ENCODE results near the gene OBSCN.

OBSCN gene

DNA sequence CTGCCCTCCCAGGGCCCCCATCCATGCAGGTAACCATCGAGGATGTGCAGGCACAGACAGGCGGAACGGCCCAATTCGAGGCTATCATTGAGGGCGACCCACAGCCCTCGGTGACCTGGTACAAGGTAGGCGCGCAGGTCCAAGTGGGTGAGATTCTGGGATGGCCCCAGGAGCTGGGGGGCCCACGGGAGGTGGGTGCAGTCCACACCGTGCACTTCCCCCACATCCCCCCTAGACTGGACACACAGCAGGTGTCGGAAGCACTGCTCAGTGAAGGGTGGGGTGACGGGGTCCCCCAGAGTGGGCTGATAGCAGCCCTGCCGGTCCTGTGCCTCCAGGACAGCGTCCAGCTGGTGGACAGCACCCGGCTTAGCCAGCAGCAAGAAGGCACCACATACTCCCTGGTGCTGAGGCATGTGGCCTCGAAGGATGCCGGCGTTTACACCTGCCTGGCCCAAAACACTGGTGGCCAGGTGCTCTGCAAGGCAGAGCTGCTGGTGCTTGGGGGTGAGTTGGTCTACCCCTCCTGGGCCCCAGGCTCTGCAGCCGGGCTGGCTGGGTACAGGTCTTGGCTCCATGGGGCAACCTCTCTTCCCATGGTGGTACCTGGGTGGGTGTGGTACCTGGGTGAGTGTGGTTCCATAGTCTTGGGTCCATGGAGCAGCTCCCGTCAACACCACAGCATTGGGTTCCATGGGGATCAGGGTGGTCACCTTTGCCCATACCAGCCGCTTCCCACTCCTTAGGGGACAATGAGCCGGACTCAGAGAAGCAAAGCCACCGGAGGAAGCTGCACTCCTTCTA is 158.4 kb downstream of the OBSCN start:
- Histone ChIP-seq H3K4me1 (ENCODE audit: control insufficient read depth in 2 of 2, insufficient read depth in 2 of 2, low read length in 2 of 2) (no peaks in the 10 kb centered on the region), H3K36me3 (ENCODE audit: control insufficient read depth in 2 of 2, insufficient read depth in 2 of 2, low read length in 2 of 2) (no peaks in the 10 kb centered on the region), H3K9ac (ENCODE audit: low read depth in 1 of 2, low read length in 2 of 2) (no peak overlapping the region), H3K9me3 (ENCODE audit: control insufficient read depth in 2 of 2, low read length in 2 of 2) (no peaks in the 10 kb centered on the region), H3K27me3 (ENCODE audit: control insufficient read depth in 2 of 2, insufficient read depth in 2 of 2, low read length in 2 of 2) (peaks cover 4 to 6% of the 10 kb centered on the region in 2 donors), H3K27ac (ENCODE audit: low read depth in 2 of 2, low read length in 2 of 2) (no peak overlapping the region), H3K4me3 (ENCODE audit: low read length in 2 of 2) (no peak overlapping the region)

DNA sequence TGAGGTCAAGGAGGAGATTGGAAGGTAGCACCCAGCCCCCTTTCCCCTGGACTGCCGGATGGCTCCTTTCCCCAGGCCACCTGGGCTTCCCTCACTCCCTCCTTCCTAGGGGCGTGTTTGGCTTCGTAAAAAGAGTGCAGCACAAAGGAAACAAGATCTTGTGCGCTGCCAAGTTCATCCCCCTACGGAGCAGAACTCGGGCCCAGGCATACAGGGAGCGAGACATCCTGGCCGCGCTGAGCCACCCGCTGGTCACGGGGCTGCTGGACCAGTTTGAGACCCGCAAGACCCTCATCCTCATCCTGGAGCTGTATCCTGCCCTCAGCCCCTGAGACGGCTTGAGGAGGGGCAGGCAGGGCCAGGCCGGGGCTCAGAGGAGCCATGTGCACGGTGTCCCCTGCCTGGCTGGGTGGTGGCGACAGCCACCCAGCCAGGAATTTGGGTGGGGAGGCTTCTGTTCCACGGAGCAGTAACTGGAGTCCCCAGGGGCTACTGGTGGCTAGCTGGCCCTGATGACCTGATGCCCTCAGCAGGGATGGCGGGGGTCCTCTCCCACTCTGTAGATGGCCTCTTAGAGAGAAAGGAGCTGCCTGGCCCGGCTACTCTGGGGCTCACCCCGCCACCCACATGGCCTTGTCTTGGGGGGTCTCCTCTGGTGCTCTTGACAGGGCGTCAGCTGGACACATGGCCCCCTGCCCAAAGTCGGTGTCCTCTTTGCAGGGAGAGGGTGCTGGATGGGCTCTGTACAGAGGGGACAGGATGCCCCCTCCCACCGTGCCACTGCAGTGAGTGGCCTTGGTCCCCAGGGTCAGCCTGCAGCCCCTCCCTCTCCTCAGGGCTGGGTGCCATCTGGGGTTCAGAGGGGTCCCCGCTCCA is 159.3 kb downstream of the OBSCN start:
- Histone ChIP-seq H3K4me1 (ENCODE audit: control insufficient read depth in 2 of 2, insufficient read depth in 2 of 2, low read length in 2 of 2) (peaks cover 0 to 1% of the 10 kb centered on the region in 2 donors), H3K27me3 (ENCODE audit: control insufficient read depth in 2 of 2, insufficient read depth in 2 of 2, low read length in 2 of 2) (peaks cover 4 to 7% of the 10 kb centered on the region in 2 donors), H3K36me3 (ENCODE audit: control insufficient read depth in 2 of 2, insufficient read depth in 2 of 2, low read length in 2 of 2) (no peaks in the 10 kb centered on the region), H3K9me3 (ENCODE audit: control insufficient read depth in 2 of 2, low read length in 2 of 2) (no peaks in the 10 kb centered on the region), H3K4me3 (ENCODE audit: low read length in 2 of 2) (no peak overlapping the region), H3K9ac (ENCODE audit: low read depth in 1 of 2, low read length in 2 of 2) (no peak overlapping the region), H3K27ac (ENCODE audit: low read depth in 2 of 2, low read length in 2 of 2) (no peak overlapping the region)

DNA sequence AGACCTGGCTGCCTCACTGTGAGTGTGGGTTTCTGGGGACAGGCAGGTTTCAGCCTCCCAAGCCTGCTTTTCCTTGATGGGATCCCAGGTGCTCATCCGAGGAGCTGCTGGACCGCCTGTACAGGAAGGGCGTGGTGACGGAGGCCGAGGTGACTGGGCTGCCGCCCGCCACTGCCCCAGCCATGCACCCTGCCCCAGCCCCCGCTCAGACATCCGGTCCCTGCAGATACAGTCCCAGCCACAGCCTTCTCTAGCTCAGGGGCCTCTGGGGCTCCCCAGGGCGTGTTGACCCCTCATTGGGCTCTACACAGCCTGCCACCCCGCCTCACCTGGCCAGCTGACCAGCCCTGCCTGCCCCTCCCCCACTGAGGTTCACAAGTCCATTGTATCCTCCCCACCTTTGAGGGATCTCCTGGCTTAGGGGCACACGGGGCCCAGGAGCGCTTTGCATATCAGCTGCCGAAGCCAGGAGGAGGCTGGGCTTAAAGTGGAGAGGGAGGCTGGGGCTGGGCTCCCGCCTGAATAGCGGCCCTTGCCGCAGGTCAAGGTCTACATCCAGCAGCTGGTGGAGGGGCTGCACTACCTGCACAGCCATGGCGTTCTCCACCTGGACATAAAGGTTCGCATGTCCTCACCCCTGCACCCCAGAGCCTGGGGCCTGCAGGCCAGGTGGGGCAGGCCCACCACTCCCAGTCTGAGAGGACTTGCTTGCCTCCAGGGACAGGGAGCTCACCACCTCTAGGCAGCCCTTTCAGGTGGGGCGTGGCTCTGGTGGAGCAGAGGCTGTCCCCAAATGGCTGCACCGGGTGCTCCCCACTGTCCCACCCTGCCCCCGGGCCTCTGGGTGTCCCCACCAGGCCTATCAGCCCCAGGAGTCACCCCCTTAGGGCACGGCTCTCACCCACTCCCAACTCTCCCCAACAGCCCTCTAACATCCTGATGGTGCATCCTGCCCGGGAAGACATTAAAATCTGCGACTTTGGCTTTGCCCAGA is 160.3 kb downstream of the OBSCN start:
- H3K27me3 ChIP-seq (ENCODE audit: control insufficient read depth in 2 of 2, insufficient read depth in 2 of 2, low read length in 2 of 2): peaks cover 4 to 10% of the 10 kb centered on the region in 2 donors
- H3K9me3 ChIP-seq (ENCODE audit: control insufficient read depth in 2 of 2, low read length in 2 of 2): no peaks in the 10 kb centered on the region
- no peaks in the 10 kb centered on the region for H3K36me3 ChIP-seq (ENCODE audit: control insufficient read depth in 2 of 2, insufficient read depth in 2 of 2, low read length in 2 of 2)
- peaks cover 0 to 4% of the 10 kb centered on the region in 2 donors for H3K4me1 ChIP-seq (ENCODE audit: control insufficient read depth in 2 of 2, insufficient read depth in 2 of 2, low read length in 2 of 2)
- no peak overlapping the region for H3K9ac ChIP-seq (ENCODE audit: low read depth in 1 of 2, low read length in 2 of 2)
- no peak overlapping the region for H3K4me3 ChIP-seq (ENCODE audit: low read length in 2 of 2)
- H3K27ac ChIP-seq (ENCODE audit: low read depth in 2 of 2, low read length in 2 of 2): no peak overlapping the region

DNA sequence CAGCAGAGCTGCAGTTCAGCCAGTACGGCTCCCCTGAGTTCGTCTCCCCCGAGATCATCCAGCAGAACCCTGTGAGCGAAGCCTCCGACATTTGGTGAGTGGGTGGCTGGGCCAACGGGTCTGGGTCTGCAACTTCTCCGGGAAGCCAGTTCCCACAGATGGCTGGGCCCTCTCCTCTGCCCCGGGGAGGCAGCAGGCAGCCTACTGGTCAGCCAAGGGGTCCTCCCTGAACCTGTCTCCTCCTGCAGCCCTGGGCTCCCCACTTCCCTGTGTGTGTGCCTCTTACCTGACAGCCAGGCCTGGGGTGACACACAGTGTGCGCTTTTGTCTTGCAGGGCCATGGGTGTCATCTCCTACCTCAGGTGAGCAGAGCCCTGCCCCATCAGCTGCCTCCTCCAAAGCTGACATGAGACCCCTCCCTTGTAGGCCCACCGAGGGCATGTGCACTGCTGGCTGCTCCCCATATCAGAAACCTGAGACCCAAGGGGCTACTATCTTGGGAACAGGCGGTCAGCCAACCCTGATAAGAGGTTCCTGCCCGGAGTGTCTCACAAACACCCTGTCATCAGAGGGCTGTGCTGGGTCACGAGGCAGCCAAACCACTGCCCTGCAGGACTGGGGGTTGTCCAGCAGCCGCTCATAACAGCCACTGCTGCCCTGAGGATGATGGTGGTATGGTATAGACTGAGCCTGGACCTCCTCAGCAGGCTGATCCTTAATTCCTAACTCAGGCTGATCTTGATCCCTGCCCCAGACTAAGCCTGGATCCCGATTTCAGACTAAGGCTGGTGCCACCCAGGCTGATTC is 161.2 kb downstream of the OBSCN start:
- H3K27me3 ChIP-seq (ENCODE audit: control insufficient read depth in 2 of 2, insufficient read depth in 2 of 2, low read length in 2 of 2): peaks cover 4 to 10% of the 10 kb centered on the region in 2 donors
- H3K27ac ChIP-seq (ENCODE audit: low read depth in 2 of 2, low read length in 2 of 2): no peak overlapping the region
- H3K36me3 ChIP-seq (ENCODE audit: control insufficient read depth in 2 of 2, insufficient read depth in 2 of 2, low read length in 2 of 2): no peaks in the 10 kb centered on the region
- no peak overlapping the region for H3K4me3 ChIP-seq (ENCODE audit: low read length in 2 of 2)
- H3K4me1 ChIP-seq (ENCODE audit: control insufficient read depth in 2 of 2, insufficient read depth in 2 of 2, low read length in 2 of 2): peaks cover 0 to 4% of the 10 kb centered on the region in 2 donors
- H3K9ac ChIP-seq (ENCODE audit: low read depth in 1 of 2, low read length in 2 of 2): no peak overlapping the region
- no peaks in the 10 kb centered on the region for H3K9me3 ChIP-seq (ENCODE audit: control insufficient read depth in 2 of 2, low read length in 2 of 2)

DNA sequence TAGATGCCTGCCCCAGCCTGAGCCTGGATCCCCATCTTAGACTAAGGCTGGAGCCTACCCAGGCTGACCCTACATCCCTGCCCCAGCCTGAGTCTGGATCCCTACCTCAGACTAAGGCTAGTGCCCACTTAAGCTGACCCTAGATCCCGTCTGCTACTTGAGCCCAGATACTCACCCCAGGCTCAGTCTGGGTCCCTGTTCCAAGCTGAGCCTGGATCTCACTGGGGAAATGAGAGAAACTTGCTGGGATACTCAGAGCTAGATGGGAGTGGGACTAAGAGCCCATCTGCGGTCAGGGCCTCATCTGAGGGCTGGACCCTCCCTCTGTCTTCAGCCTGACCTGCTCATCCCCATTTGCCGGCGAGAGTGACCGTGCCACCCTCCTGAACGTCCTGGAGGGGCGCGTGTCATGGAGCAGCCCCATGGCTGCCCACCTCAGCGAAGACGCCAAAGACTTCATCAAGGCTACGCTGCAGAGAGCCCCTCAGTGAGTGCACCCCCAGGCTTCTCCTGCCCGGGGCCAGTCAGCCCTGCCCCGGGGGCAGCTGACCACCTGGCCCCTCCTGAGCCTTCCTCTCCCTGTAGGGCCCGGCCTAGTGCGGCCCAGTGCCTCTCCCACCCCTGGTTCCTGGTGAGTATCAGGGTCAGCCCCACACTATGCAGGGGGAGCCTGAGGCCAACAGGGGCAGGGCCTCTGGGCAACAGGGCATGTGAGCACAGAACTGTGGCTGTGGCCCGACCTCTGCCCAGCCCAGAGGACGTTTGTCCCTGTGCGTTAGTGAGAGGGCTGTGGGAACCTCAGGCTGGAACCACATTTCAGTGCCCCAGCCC is 162.0 kb downstream of the OBSCN start:
- H3K27ac ChIP-seq (ENCODE audit: low read depth in 2 of 2, low read length in 2 of 2): no peak overlapping the region
- H3K27me3 ChIP-seq (ENCODE audit: control insufficient read depth in 2 of 2, insufficient read depth in 2 of 2, low read length in 2 of 2): peaks cover 4 to 10% of the 10 kb centered on the region in 2 donors
- H3K4me1 ChIP-seq (ENCODE audit: control insufficient read depth in 2 of 2, insufficient read depth in 2 of 2, low read length in 2 of 2): peaks cover 0 to 4% of the 10 kb centered on the region in 2 donors
- no peaks in the 10 kb centered on the region for H3K9me3 ChIP-seq (ENCODE audit: control insufficient read depth in 2 of 2, low read length in 2 of 2)
- H3K4me3 ChIP-seq (ENCODE audit: low read length in 2 of 2): no peak overlapping the region
- H3K36me3 ChIP-seq (ENCODE audit: control insufficient read depth in 2 of 2, insufficient read depth in 2 of 2, low read length in 2 of 2): no peaks in the 10 kb centered on the region
- no peak overlapping the region for H3K9ac ChIP-seq (ENCODE audit: low read depth in 1 of 2, low read length in 2 of 2)

DNA sequence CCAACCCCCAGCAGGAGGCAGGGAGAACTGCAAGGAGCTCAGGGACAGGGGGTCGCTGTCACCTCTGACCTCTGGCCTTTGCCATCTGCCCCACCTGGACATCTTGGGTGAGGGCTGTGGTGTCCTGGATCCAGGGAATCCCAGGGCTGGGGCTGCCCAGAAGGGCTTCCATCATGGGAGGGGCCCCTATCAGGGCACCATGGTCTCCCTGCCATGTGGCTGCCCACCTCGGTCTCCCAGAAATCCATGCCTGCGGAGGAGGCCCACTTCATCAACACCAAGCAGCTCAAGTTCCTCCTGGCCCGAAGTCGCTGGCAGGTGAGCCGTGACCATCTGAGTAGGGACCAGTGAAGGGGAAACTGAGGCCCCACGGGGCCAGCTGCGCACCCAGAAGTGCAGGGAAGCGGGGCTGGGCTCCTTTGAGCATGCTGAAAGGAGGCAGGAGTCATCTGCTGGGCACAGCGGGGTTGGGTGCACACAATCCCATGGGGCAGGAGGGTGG is 162.6 kb downstream of the OBSCN start:
- Histone ChIP-seq H3K36me3 (ENCODE audit: control insufficient read depth in 2 of 2, insufficient read depth in 2 of 2, low read length in 2 of 2) (no peaks in the 10 kb centered on the region), H3K9me3 (ENCODE audit: control insufficient read depth in 2 of 2, low read length in 2 of 2) (no peaks in the 10 kb centered on the region), H3K4me3 (ENCODE audit: low read length in 2 of 2) (no peak overlapping the region), H3K4me1 (ENCODE audit: control insufficient read depth in 2 of 2, insufficient read depth in 2 of 2, low read length in 2 of 2) (peaks cover 0 to 4% of the 10 kb centered on the region in 2 donors), H3K9ac (ENCODE audit: low read depth in 1 of 2, low read length in 2 of 2) (no peak overlapping the region), H3K27me3 (ENCODE audit: control insufficient read depth in 2 of 2, insufficient read depth in 2 of 2, low read length in 2 of 2) (peaks cover 4 to 10% of the 10 kb centered on the region in 2 donors), H3K27ac (ENCODE audit: low read depth in 2 of 2, low read length in 2 of 2) (no peak overlapping the region)

DNA sequence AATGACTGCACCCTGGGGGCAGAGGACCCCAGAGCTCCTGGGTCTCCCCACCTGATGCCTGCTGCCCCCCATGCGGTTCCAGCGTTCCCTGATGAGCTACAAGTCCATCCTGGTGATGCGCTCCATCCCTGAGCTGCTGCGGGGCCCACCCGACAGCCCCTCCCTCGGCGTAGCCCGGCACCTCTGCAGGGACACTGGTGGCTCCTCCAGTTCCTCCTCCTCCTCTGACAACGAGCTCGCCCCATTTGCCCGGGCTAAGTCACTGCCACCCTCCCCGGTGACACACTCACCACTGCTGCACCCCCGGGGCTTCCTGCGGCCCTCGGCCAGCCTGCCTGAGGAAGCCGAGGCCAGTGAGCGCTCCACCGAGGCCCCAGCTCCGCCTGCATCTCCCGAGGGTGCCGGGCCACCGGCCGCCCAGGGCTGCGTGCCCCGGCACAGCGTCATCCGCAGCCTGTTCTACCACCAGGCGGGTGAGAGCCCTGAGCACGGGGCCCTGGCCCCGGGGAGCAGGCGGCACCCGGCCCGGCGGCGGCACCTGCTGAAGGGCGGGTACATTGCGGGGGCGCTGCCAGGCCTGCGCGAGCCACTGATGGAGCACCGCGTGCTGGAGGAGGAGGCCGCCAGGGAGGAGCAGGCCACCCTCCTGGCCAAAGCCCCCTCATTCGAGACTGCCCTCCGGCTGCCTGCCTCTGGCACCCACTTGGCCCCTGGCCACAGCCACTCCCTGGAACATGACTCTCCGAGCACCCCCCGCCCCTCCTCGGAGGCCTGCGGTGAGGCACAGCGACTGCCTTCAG is 163.3 kb downstream of the OBSCN start:
- H3K9me3 ChIP-seq (ENCODE audit: control insufficient read depth in 2 of 2, low read length in 2 of 2): no peaks in the 10 kb centered on the region
- H3K36me3 ChIP-seq (ENCODE audit: control insufficient read depth in 2 of 2, insufficient read depth in 2 of 2, low read length in 2 of 2): no peaks in the 10 kb centered on the region
- no peak overlapping the region for H3K4me3 ChIP-seq (ENCODE audit: low read length in 2 of 2)
- H3K4me1 ChIP-seq (ENCODE audit: control insufficient read depth in 2 of 2, insufficient read depth in 2 of 2, low read length in 2 of 2): peaks cover 0 to 4% of the 10 kb centered on the region in 2 donors
- no peak overlapping the region for H3K27ac ChIP-seq (ENCODE audit: low read depth in 2 of 2, low read length in 2 of 2)
- H3K27me3 ChIP-seq (ENCODE audit: control insufficient read depth in 2 of 2, insufficient read depth in 2 of 2, low read length in 2 of 2): peaks cover 4 to 10% of the 10 kb centered on the region in 2 donors
- H3K9ac ChIP-seq (ENCODE audit: low read depth in 1 of 2, low read length in 2 of 2): no peak overlapping the region

DNA sequence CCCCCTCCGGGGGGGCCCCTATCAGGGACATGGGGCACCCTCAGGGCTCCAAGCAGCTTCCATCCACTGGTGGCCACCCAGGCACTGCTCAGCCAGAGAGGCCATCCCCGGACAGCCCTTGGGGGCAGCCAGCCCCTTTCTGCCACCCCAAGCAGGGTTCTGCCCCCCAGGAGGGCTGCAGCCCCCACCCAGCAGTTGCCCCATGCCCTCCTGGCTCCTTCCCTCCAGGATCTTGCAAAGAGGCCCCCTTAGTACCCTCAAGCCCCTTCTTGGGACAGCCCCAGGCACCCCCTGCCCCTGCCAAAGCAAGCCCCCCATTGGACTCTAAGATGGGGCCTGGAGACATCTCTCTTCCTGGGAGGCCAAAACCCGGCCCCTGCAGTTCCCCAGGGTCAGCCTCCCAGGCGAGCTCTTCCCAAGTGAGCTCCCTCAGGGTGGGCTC is 163.9 kb downstream of the OBSCN start:
- Histone ChIP-seq H3K27me3 (ENCODE audit: control insufficient read depth in 2 of 2, insufficient read depth in 2 of 2, low read length in 2 of 2) (peaks cover 4 to 10% of the 10 kb centered on the region in 2 donors), H3K27ac (ENCODE audit: low read depth in 2 of 2, low read length in 2 of 2) (no peak overlapping the region), H3K9me3 (ENCODE audit: control insufficient read depth in 2 of 2, low read length in 2 of 2) (no peaks in the 10 kb centered on the region), H3K36me3 (ENCODE audit: control insufficient read depth in 2 of 2, insufficient read depth in 2 of 2, low read length in 2 of 2) (no peaks in the 10 kb centered on the region), H3K9ac (ENCODE audit: low read depth in 1 of 2, low read length in 2 of 2) (no peak overlapping the region), H3K4me3 (ENCODE audit: low read length in 2 of 2) (no peak overlapping the region), H3K4me1 (ENCODE audit: control insufficient read depth in 2 of 2, insufficient read depth in 2 of 2, low read length in 2 of 2) (peaks cover 0 to 4% of the 10 kb centered on the region in 2 donors)

All from mucosa of rectum (tissue), 2 donors.